VCaP (cell line): Measurements from ENCODE around the gene ROBO1.

Experiments
- H3K27ac ChIP-seq: fragments of 450-650 bp; 2 replicates; pipeline ENCODE4 v1.5.1; 2017
- TF ChIP-seq, protein P1 (sequence below): fragments of 450-650 bp; conservative IDR thresholded peaks from 2 replicates; pipeline ENCODE4 v1.5.1; 2017; ENCODE audit warnings: mild to moderate bottlenecking, moderate library complexity

The ROBO1 gene

DNA sequence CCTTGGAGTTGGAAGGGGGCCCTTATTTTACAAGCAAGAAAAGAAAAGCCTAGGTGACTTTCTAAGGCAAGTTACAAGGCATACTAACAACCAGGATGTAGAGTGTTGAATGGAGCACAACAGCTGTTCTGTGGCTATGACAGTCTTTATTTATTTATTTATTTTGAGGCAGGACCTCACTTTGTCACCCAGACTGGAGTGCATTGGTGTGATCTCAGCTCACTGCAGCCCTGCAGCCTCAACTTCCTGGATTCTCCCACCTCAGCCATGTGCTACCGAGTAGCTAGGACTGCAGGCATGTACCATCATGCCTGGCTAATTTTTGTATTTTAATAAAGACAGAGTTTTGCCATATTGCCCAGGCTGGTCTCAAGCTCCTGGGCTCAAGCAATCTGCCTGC lies 973.4 kb downstream of the ROBO1 start:
- H3K27ac ChIP-seq = no peak overlapping the region
- TF ChIP-seq, protein P1, sequence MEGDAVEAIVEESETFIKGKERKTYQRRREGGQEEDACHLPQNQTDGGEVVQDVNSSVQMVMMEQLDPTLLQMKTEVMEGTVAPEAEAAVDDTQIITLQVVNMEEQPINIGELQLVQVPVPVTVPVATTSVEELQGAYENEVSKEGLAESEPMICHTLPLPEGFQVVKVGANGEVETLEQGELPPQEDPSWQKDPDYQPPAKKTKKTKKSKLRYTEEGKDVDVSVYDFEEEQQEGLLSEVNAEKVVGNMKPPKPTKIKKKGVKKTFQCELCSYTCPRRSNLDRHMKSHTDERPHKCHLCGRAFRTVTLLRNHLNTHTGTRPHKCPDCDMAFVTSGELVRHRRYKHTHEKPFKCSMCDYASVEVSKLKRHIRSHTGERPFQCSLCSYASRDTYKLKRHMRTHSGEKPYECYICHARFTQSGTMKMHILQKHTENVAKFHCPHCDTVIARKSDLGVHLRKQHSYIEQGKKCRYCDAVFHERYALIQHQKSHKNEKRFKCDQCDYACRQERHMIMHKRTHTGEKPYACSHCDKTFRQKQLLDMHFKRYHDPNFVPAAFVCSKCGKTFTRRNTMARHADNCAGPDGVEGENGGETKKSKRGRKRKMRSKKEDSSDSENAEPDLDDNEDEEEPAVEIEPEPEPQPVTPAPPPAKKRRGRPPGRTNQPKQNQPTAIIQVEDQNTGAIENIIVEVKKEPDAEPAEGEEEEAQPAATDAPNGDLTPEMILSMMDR = no peak

DNA sequence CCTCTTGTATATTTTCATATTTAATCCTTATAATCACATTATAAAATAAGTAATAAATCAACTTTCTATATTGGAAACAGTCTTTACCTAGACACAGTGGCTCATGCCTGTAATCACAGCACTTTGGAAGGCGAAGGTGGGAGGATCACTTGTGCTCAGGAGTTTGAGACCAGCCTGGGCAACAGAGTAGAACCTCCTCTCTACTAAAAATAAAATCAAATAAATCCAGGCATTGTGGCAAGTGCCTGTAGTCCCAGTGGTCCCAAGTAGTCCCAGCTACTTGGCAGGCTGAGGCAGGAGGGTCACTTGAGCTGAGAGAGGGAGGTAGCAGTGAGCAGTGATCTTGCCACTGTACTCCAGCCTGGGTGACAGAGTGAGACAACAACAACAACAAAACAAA lies 975.1 kb downstream of the ROBO1 start:
- TF ChIP-seq, protein P1 = no peak

DNA sequence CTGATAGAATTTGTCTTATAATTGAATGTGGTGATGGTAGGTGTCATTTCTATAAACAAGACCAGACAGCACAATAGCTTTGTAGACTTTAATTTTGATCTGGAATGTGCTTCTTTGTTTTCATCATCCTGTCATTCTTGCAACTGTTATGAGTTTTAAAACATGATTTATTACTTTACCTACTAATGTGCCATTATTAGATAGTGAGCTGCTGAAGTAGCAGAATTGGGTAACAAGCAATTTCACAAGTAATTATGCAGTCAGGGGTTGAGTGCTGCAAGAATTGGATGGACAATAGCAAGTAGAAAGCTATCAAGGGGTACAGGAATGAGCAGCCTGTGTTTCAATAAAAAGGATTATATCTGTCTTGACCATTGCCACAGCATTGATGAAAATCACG lies 975.6 kb downstream of the ROBO1 start:
- TF ChIP-seq, protein P1 = no peak
- H3K27ac ChIP-seq = no peak overlapping the region

More for the DNA sequence above, 975.1 kb downstream of the ROBO1 start:
- H3K27ac ChIP-seq = no peak overlapping the region

DNA sequence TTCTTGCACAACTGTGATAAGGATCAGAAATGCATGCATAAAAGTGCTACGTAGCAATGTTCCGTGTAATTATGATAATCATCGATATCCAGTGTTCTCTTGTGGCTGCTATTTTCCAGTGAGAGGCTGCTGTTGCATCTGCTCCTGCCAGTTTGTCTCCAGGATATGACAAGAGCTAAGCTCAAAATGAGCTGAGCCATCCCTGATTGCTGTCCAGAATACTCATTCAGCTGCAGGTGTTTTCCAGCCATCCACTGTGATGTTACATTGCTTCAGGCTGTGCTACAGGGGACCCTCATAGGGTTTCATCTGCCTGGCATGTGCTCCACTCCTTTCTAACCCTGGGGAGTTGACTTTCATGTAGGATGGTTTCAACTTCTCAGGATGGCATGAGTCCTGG lies 976.0 kb downstream of the ROBO1 start:
- H3K27ac ChIP-seq = no peak overlapping the region
- TF ChIP-seq, protein P1 = no peak

DNA sequence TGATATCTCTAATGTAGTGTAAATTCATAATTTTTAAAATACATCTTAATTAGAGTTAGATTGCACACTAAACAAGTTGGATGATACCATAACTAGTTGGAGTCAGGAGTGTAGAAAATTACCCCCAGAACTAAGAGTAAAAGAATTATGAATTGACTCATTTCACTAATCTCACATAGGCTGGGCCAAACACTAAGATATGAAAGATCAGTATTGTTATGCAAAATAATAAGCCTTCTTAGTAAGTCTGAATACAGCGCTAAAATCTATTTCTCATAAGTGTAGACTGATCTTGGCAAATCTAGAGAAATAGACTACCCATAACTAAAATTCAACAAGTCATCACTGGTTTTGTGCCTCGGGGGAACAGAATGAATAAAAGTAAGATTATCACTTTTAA lies 979.0 kb downstream of the ROBO1 start:
- TF ChIP-seq, protein P1 = no peak
- H3K27ac ChIP-seq = no peak overlapping the region

DNA sequence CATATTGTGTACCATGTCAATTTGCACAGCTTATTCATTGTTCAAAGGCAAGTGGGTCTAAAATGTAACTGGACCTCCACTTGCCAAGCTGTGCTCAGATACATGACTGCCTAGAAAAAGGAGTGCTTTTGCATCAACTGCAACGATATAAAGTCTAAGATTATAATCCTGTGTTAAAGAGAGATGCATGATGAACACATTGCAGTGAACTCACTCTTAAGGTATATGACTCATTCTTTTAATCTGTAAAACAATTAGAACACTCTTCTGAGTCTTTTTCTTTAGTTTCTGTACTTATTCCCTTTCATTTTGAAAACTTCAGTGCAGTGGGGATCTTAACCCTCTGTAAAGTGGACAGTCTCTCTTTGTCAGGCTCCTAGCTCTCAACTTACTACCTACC lies 982.8 kb downstream of the ROBO1 start:
- H3K27ac ChIP-seq = no peak overlapping the region
- TF ChIP-seq, protein P1 = no peak

DNA sequence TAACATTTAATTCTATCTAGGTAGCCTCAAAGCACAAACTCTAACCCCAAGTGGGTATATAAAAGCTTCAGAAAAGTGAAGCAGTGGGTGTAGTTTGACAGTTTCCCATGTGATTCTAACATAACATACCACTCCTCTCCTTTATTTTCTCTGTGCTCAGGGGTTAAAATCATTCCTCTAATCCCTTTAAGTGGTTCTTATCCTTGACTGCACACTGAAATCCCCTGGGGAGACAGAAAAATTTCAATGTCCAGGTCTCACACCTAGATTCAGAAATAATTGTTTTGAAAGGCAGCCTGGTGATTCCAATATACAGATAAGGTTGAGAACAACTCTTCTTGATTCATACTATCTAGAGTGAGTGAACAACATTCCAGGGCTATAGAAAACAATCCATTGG lies 986.4 kb downstream of the ROBO1 start:
- TF ChIP-seq, protein P1 = no peak
- no peak overlapping the region for H3K27ac ChIP-seq
